GM23338 (cell line): ENCODE results near the gene RIT2. TPM values are rescaled to one million over a fixed set of nuclear protein-coding genes. Genes with fewer than 3 reads are reported as not detected.

Source experiments
- ATAC-seq: fragments of 200-7000 bp; cut with Tn5 transposase; 3 replicates; pipeline ENCODE4 v1.9.1; 2020
- DNase-seq: peaks from one replicate; pipeline ENCODE4 v3.0.0-alpha.2; 2015; ENCODE audit warnings: low spot score
- H2AFZ ChIP-seq: fragments of 200-600 bp; sonication (generic); 2 replicates; pipeline ENCODE4 v1.8.0; 2016; ENCODE audit warnings: antibody characterized with exemption, mild to moderate bottlenecking, moderate library complexity
- H3F3A ChIP-seq: fragments of 200-600 bp; sonication (generic); replicated peaks from 2 replicates; pipeline ENCODE4 v1.8.0; 2017; ENCODE audit warnings: antibody characterized with exemption, mixed run types, low read depth
- H3K27ac ChIP-seq: fragments of 200-600 bp; sonication (generic); 2 replicates; pipeline ENCODE4 v1.6.1; 2016; ENCODE audit warnings: low read depth
- H3K27me3 ChIP-seq: fragments of 200-600 bp; sonication (generic); 2 replicates; pipeline ENCODE4 v1.8.0; 2016; ENCODE audit warnings: mild to moderate bottlenecking, mixed run types, moderate library complexity; ENCODE audit not compliant: insufficient read depth
- H3K36me3 ChIP-seq: fragments of 200-600 bp; sonication (generic); 2 replicates; pipeline ENCODE4 v1.8.0; 2016; ENCODE audit warnings: mild to moderate bottlenecking; ENCODE audit not compliant: insufficient read depth
- H3K4me1 ChIP-seq: fragments of 200-600 bp; sonication (generic); 2 replicates; pipeline ENCODE4 v1.8.0; 2016; ENCODE audit warnings: mild to moderate bottlenecking, moderate library complexity; ENCODE audit not compliant: insufficient read depth
- H3K4me2 ChIP-seq: fragments of 200-600 bp; sonication (generic); 2 replicates; pipeline ENCODE4 v1.7.1; 2017; ENCODE audit warnings: mixed run types
- H3K4me3 ChIP-seq: fragments of 200-600 bp; sonication (generic); 2 replicates; pipeline ENCODE4 v1.6.1; 2016; ENCODE audit warnings: mixed run types
- H3K79me2 ChIP-seq: fragments of 200-600 bp; sonication (generic); replicated peaks from 2 replicates; pipeline ENCODE4 v1.8.0; 2017; ENCODE audit warnings: mild to moderate bottlenecking; ENCODE audit not compliant: insufficient read depth
- H3K9me2 ChIP-seq: fragments of 200-600 bp; sonication (generic); 2 replicates; pipeline ENCODE4 v1.8.0; 2017; ENCODE audit not compliant: insufficient read depth
- H4K20me1 ChIP-seq: fragments of 200-600 bp; sonication (generic); replicated peaks from 2 replicates; pipeline ENCODE4 v1.8.0; 2017; ENCODE audit warnings: mild to moderate bottlenecking; ENCODE audit not compliant: insufficient read depth
- H3K27ac Mint-ChIP-seq: 2 replicates; pipeline ENCODE4 v1.8.0; 2020; ENCODE audit warnings: inconsistent platforms, mild to moderate bottlenecking, moderate library complexity, mixed read lengths
- H3K27me3 Mint-ChIP-seq: 3 replicates; pipeline ENCODE4 v1.8.0; 2022; ENCODE audit warnings: low read depth, mild to moderate bottlenecking, moderate library complexity, mixed read lengths, inconsistent platforms; ENCODE audit not compliant: insufficient read depth, poor library complexity
- H3K36me3 Mint-ChIP-seq: 3 replicates; pipeline ENCODE4 v1.8.0; 2021; ENCODE audit warnings: low read depth, mild to moderate bottlenecking, inconsistent platforms, moderate library complexity, mixed read lengths
- H3K4me1 Mint-ChIP-seq: 3 replicates; pipeline ENCODE4 v1.8.0; 2020; ENCODE audit warnings: mild to moderate bottlenecking, inconsistent platforms, mixed read lengths
- H3K4me3 Mint-ChIP-seq: 3 replicates; pipeline ENCODE4 v1.8.0; 2021; ENCODE audit warnings: moderate library complexity, mild to moderate bottlenecking, inconsistent platforms, mixed read lengths
- H3K9me3 Mint-ChIP-seq: 3 replicates; pipeline ENCODE4 v1.8.0; 2020; ENCODE audit warnings: moderate library complexity, mild to moderate bottlenecking, inconsistent platforms, mixed read lengths
- CREB1 ChIP-seq: fragments of 250-450 bp; sonication (Bioruptor Pico); IDR thresholded peaks from 2 replicates; pipeline ENCODE4 v1.5.0; 2020; ENCODE audit warnings: low read depth, mild to moderate bottlenecking, moderate library complexity
- EZH2 ChIP-seq: fragments of 200-600 bp; sonication (generic); IDR thresholded peaks from one replicate; pipeline ENCODE4 v1.8.0; 2017; ENCODE audit warnings: antibody characterized with exemption, mild to moderate bottlenecking, low read depth; ENCODE audit not compliant: unreplicated experiment
- EZH2phosphoT487 ChIP-seq: fragments of 200-600 bp; sonication (generic); IDR thresholded peaks from one replicate; pipeline ENCODE4 v1.8.1; 2018; ENCODE audit warnings: antibody characterized with exemption; ENCODE audit not compliant: unreplicated experiment
- JUNB ChIP-seq: IDR thresholded peaks from one replicate; pipeline ENCODE4 v1.6.1; 2016; ENCODE audit warnings: antibody characterized with exemption; ENCODE audit not compliant: unreplicated experiment
- NANOG ChIP-seq: IDR thresholded peaks from 2 replicates; pipeline ENCODE4 v1.6.1; 2016; ENCODE audit warnings: antibody characterized with exemption, borderline replicate concordance
- POLR2AphosphoS5 ChIP-seq: IDR thresholded peaks from 2 replicates; pipeline ENCODE4 v1.6.1; 2016; ENCODE audit warnings: antibody characterized with exemption, low read depth
- STAT1 ChIP-seq: IDR thresholded peaks from one replicate; pipeline ENCODE4 v1.6.1; 2016; ENCODE audit warnings: antibody characterized with exemption; ENCODE audit not compliant: unreplicated experiment
- ZNF114 ChIP-seq: fragments of 250-450 bp; sonication (Bioruptor Pico); IDR thresholded peaks from 2 replicates; pipeline ENCODE4 v1.5.0; 2020; ENCODE audit warnings: mild to moderate bottlenecking, moderate library complexity
- ZNF331 ChIP-seq: fragments of 250-450 bp; sonication (Bioruptor Pico); IDR thresholded peaks from 2 replicates; pipeline ENCODE4 v1.5.0; 2020; ENCODE audit warnings: low read depth, mild to moderate bottlenecking, moderate library complexity
- polyA plus RNA-seq: library from polyadenylated mRNA; unstranded; fragments of >200 nt; fragmentation: Nextera tagmentation; extraction: Ambion mirVana; gene quantifications from 2 replicates; pipeline ENCODE4 v1.2.1, GENCODE V29; 2016
- total RNA-seq: library from RNA; depleted of rRNA; stranded (reverse); fragments of >200 nt; shearing (Covaris generic); gene quantifications from 2 replicates; pipeline ENCODE4 v1.2.3, GENCODE V29; 2014
- TF ChIP-seq, protein P1 (sequence below), 2 experiments: fragments of 200-600 bp in 1 of 2; sonication (generic) in 1 of 2; conservative IDR thresholded peaks; 2 replicates each; pipeline versions ENCODE4 v1.5.1 to v1.6.1; 2016 to 2017; ENCODE audit warnings: antibody characterized with exemption in 2 of 2, low read depth in 2 of 2, mild to moderate bottlenecking in 2 of 2, moderate library complexity in 1 of 2
- TF ChIP-seq, protein P2 (sequence below): IDR thresholded peaks from 2 replicates; pipeline ENCODE4 v1.6.1; 2016; ENCODE audit warnings: antibody characterized with exemption
- TF ChIP-seq, protein P3 (sequence below): fragments of 250-450 bp; sonication (Bioruptor Pico); IDR thresholded peaks from 2 replicates; pipeline ENCODE4 v1.5.0; 2020; ENCODE audit warnings: mild to moderate bottlenecking, moderate library complexity
- TF ChIP-seq, protein P4 (sequence below): IDR thresholded peaks from one replicate; pipeline ENCODE4 v1.6.1; 2018; ENCODE audit warnings: antibody characterized with exemption; ENCODE audit not compliant: unreplicated experiment

Gene RIT2
- total and polyA plus RNA-seq, 2 experiments from 2014 or later = 1.9 to 8.8 TPM

DNA sequence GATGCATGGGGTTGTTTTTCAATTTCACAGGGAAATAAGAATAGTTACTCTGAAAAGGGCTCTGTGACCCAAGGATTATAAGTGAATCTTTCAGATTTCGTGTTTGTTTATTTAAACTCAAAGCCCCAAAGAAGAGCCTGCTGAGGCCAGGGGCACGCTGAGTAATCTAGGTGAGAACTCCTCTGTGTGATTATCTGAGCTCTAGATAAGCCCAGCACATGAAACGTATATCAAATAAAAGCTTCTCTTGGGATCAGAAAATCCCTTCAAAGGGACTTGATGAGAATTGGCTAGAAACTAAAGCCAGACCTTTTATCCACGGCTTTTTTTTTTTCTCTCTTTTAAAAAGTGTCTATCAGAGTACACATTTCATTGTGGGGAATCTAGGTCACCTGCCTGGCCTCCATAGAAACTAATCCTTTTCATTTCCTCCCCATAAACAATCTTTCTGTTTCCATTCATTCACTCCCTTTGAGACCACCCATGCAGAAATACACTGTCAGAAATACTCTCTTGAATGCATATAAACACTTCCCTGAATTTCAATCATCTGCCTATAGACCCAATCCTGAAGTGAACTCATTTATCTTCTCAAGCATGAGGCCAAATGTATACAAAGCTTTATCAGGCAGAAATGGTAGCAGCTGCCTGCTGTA is 137.4 kb downstream of the RIT2 start:
- H3F3A ChIP-seq = no peaks in the 10 kb centered on the region

More for the DNA sequence above, 137.4 kb downstream of the RIT2 start:
- Histone ChIP-seq H3K4me2 (0 out of 2 replicates have a peak overlapping the region, but pooled peaks have one; percentile 11), H3K9me2 (peaks cover 5% of the 10 kb centered on the region; the same call in 1 of the 2 replicates), H3K27ac (no peak overlapping the region), H3K36me3 (no peaks in the 10 kb centered on the region), H3K4me3 (no peak overlapping the region), H4K20me1 (no peaks in the 10 kb centered on the region), H2AFZ (peak overlapping the region; percentile 38; the same call in 1 of the 2 replicates), H3K27me3 (no peaks in the 10 kb centered on the region), H3K79me2 (no peaks in the 10 kb centered on the region), H3K4me1 (peaks cover 10% of the 10 kb centered on the region)
- no peaks in the 10 kb centered on the region for H3K36me3 Mint-ChIP-seq
- DNase-seq (no peak), ATAC-seq (no peak)
- H3K4me3 Mint-ChIP-seq = no peak overlapping the region
- H3K27me3 Mint-ChIP-seq = no peaks in the 10 kb centered on the region
- TF ChIP-seq STAT1 (no peak), ZNF114 (CRISPR knock-in tag) (no peak), NANOG (no peak), JUNB (no peak), EZH2phosphoT487 (no peak), EZH2 (no peak), POLR2AphosphoS5 (no peak), ZNF331 (CRISPR knock-in tag) (no peak), CREB1 (CRISPR knock-in tag) (no peak)
- TF ChIP-seq, protein P1, sequence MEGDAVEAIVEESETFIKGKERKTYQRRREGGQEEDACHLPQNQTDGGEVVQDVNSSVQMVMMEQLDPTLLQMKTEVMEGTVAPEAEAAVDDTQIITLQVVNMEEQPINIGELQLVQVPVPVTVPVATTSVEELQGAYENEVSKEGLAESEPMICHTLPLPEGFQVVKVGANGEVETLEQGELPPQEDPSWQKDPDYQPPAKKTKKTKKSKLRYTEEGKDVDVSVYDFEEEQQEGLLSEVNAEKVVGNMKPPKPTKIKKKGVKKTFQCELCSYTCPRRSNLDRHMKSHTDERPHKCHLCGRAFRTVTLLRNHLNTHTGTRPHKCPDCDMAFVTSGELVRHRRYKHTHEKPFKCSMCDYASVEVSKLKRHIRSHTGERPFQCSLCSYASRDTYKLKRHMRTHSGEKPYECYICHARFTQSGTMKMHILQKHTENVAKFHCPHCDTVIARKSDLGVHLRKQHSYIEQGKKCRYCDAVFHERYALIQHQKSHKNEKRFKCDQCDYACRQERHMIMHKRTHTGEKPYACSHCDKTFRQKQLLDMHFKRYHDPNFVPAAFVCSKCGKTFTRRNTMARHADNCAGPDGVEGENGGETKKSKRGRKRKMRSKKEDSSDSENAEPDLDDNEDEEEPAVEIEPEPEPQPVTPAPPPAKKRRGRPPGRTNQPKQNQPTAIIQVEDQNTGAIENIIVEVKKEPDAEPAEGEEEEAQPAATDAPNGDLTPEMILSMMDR (conservative IDR thresholded peaks at IDR 0.05; ENCODE audit: low read depth in 2 of 2) = no peak
- TF ChIP-seq, protein P2, sequence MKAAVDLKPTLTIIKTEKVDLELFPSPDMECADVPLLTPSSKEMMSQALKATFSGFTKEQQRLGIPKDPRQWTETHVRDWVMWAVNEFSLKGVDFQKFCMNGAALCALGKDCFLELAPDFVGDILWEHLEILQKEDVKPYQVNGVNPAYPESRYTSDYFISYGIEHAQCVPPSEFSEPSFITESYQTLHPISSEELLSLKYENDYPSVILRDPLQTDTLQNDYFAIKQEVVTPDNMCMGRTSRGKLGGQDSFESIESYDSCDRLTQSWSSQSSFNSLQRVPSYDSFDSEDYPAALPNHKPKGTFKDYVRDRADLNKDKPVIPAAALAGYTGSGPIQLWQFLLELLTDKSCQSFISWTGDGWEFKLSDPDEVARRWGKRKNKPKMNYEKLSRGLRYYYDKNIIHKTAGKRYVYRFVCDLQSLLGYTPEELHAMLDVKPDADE = no peak
- TF ChIP-seq, protein P3, sequence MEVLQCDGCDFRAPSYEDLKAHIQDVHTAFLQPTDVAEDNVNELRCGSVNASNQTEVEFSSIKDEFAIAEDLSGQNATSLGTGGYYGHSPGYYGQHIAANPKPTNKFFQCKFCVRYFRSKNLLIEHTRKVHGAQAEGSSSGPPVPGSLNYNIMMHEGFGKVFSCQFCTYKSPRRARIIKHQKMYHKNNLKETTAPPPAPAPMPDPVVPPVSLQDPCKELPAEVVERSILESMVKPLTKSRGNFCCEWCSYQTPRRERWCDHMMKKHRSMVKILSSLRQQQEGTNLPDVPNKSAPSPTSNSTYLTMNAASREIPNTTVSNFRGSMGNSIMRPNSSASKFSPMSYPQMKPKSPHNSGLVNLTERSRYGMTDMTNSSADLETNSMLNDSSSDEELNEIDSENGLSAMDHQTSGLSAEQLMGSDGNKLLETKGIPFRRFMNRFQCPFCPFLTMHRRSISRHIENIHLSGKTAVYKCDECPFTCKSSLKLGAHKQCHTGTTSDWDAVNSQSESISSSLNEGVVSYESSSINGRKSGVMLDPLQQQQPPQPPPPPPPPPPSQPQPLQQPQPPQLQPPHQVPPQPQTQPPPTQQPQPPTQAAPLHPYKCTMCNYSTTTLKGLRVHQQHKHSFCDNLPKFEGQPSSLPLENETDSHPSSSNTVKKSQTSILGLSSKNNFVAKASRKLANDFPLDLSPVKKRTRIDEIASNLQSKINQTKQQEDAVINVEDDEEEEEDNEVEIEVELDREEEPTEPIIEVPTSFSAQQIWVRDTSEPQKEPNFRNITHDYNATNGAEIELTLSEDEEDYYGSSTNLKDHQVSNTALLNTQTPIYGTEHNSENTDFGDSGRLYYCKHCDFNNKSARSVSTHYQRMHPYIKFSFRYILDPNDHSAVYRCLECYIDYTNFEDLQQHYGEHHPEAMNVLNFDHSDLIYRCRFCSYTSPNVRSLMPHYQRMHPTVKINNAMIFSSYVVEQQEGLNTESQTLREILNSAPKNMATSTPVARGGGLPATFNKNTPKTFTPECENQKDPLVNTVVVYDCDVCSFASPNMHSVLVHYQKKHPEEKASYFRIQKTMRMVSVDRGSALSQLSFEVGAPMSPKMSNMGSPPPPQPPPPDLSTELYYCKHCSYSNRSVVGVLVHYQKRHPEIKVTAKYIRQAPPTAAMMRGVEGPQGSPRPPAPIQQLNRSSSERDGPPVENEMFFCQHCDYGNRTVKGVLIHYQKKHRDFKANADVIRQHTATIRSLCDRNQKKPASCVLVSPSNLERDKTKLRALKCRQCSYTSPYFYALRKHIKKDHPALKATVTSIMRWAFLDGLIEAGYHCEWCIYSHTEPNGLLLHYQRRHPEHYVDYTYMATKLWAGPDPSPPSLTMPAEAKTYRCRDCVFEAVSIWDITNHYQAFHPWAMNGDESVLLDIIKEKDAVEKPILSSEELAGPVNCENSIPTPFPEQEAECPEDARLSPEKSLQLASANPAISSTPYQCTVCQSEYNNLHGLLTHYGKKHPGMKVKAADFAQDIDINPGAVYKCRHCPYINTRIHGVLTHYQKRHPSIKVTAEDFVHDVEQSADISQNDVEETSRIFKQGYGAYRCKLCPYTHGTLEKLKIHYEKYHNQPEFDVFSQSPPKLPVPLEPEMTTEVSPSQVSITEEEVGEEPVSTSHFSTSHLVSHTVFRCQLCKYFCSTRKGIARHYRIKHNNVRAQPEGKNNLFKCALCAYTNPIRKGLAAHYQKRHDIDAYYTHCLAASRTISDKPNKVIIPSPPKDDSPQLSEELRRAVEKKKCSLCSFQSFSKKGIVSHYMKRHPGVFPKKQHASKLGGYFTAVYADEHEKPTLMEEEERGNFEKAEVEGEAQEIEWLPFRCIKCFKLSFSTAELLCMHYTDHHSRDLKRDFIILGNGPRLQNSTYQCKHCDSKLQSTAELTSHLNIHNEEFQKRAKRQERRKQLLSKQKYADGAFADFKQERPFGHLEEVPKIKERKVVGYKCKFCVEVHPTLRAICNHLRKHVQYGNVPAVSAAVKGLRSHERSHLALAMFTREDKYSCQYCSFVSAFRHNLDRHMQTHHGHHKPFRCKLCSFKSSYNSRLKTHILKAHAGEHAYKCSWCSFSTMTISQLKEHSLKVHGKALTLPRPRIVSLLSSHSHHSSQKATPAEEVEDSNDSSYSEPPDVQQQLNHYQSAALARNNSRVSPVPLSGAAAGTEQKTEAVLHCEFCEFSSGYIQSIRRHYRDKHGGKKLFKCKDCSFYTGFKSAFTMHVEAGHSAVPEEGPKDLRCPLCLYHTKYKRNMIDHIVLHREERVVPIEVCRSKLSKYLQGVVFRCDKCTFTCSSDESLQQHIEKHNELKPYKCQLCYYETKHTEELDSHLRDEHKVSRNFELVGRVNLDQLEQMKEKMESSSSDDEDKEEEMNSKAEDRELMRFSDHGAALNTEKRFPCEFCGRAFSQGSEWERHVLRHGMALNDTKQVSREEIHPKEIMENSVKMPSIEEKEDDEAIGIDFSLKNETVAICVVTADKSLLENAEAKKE = no peak
- TF ChIP-seq, protein P4, sequence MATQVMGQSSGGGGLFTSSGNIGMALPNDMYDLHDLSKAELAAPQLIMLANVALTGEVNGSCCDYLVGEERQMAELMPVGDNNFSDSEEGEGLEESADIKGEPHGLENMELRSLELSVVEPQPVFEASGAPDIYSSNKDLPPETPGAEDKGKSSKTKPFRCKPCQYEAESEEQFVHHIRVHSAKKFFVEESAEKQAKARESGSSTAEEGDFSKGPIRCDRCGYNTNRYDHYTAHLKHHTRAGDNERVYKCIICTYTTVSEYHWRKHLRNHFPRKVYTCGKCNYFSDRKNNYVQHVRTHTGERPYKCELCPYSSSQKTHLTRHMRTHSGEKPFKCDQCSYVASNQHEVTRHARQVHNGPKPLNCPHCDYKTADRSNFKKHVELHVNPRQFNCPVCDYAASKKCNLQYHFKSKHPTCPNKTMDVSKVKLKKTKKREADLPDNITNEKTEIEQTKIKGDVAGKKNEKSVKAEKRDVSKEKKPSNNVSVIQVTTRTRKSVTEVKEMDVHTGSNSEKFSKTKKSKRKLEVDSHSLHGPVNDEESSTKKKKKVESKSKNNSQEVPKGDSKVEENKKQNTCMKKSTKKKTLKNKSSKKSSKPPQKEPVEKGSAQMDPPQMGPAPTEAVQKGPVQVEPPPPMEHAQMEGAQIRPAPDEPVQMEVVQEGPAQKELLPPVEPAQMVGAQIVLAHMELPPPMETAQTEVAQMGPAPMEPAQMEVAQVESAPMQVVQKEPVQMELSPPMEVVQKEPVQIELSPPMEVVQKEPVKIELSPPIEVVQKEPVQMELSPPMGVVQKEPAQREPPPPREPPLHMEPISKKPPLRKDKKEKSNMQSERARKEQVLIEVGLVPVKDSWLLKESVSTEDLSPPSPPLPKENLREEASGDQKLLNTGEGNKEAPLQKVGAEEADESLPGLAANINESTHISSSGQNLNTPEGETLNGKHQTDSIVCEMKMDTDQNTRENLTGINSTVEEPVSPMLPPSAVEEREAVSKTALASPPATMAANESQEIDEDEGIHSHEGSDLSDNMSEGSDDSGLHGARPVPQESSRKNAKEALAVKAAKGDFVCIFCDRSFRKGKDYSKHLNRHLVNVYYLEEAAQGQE = no peak
- H3K27ac Mint-ChIP-seq = no peak overlapping the region
- H3K4me1 Mint-ChIP-seq = peaks cover 6% of the 10 kb centered on the region
- no peaks in the 10 kb centered on the region for H3K9me3 Mint-ChIP-seq
